GM19395 (cell line): ENCODE measurements around the gene MEX3B.
A peak's percentile ranks its signal among the peaks of the same experiment; 100 is the strongest.
"Not testable (repeated sequence)": the region's sequence is repeated elsewhere in the genome, so short reads cannot be mapped to it uniquely, and the experiment has no call there.

ENCODE experiments used
- ATAC-seq: cut with Tn5 transposase; IDR thresholded peaks from one replicate; pipeline ENCODE4 v1.9.1; 2021; ENCODE audit warnings: mild to moderate bottlenecking, moderate library complexity; ENCODE audit not compliant: unreplicated experiment

Gene MEX3B

GRCh38 chr15:82051664-82052063 is 5.8 kb upstream of the MEX3B start:
- ATAC-seq, result no peak

DNA sequence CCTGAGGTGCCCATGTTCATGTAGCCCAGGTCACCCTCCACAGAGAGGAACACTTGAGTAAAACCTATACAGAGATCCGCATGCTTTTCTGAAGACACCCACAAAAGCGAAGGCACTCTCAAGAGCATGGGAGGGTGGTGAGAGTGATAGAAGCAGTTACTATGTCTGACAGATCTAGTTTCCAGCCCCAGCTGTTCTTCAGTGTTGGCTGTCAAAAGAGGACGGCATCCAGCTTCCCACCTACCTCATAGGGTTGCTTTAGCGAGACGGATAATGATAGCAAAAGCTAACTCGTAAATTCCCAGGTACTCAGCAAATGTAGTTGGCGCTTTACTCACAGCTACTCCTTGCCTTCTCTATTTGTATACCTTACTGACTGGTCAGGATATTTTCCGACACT is 3.0 kb upstream of the MEX3B start:
- no peak for ATAC-seq

- no peak for ATAC-seq
These were observed 1.9 kb upstream of the MEX3B start for GRCh38 chr15:82047453-82048400.

- peak; percentile 61 for ATAC-seq
These were observed 1.0 kb upstream of the MEX3B start for GRCh38 chr15:82046666-82047452.

DNA sequence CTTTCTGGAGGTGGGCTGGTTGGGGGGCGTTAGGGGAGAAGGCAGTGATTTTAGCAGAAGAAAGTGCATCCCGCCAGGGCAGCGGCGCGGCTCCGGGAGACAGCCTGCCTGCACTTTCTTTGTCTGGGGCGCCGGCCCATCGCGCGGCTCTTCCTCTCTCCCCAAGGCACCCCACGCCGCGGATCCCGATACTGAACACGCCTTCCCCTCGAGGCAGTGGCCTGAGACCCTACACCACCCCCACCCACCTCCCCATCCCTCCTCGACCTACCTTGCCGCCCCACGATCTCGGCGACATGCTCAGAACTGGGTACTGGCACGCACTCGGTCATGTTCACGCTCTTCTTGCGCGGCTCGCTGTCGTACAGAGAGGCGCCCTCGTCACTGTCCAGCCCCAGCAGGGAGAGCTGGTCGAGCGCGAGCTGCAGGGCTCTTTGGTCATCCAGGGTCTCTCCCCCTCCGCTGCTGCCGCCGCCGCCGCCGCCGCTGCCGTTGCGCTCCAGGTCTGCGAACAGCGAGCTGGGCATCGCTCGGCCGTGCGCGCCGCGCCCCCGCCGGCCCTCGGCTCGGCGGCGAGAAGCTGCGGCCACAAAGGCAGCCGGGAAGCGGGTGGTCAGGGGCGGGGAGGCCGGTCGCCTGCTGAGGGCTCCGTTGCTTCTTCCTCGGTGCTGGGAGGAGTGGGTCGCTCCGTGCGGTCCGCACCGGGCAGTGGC is 483 bp downstream of the MEX3B start:
- ATAC-seq, result peak; percentile 16

DNA sequence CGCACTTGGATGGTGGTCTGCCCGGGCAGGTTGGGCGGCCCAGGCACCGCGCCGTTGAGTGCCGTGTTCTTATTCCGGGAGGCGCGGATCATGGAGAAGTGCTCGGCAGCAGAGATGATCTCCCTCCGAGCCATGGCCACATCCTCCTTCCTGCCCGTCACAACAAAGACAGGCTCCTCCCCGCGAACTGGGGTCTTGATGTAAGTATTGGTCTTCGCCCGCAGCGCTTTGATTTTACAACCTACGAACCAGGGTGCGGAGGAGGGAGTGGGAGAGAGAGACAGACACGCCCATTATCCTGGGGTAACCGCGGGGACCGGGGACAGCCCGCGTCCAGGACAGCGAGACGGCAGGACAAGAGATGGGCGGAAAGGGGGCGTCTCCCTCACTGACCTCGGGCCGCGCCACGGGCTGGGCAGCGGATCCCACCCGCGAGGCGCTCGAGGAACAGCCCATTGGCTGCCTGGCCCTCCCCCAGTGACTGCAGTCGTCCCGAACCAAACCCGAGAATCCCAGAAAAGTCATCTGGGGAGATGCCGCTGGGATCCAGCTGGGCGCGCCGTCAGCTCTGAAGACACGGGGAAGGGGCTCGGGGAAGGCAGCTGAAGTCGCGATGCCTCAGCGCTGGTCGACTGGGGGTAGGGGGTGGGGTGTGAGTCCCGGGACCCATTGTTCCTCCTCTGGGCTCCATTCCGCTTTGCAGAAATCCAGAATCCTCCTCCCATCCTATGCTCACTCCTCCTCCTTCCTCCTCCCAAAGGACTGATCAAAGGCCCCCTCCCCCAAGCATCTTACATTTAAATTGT is 1.2 kb downstream of the MEX3B start:
- ATAC-seq, result no peak

GRCh38 chr15:82043796-82044372 is 1.9 kb downstream of the MEX3B start:
- no peak for ATAC-seq

DNA sequence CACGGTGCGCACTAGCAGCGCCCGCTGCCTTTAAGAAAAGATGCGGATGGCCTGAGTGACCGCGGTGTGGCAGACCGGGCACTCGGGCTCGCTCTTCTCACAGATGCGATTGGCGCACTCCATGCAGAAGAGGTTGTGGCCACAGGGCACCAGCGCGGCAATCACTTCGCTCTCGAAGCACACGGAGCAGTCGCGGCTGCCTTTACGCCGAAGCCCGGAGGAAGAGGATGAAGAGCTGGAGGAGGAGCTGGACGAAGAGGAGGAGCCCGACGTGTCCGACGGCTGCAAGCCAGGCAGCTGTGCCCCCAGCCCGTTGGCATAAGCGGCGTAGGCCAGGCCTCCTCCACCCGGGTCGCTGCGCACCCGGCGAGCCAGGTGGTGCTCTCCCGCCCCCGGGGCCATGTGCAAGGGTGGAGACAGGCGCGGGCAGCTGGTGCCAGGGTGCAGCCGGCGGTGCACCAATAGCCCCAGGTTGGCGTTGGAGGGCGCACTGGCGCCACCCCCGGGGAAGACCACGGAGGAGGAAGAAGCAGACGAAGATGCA is 2.6 kb downstream of the MEX3B start:
- ATAC-seq, result no peak

- ATAC-seq, result no peak
These were observed 5.0 kb downstream of the MEX3B start for GRCh38 chr15:82040862-82041261.

- ATAC-seq, result no peak
These were observed 5.4 kb downstream of the MEX3B start for GRCh38 chr15:82040390-82040789.

DNA sequence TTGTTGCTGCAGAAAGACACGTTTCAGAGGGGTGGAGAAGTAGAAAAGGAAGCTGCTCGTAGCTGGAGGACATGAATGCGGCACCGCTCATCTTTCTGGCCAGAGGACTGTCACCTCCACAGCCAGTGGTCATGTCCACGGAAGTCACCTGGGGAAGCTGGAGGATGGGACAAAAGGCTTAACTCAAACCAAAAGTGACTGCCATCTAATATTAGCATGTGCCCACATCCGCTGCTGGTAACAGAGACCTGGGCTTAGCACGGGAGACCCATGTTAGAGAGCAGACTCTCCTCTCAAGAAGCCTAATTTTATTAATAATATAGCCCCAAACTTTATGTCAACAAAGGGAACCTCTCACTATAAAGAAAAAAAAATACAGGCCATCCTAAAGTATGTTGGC is 5.9 kb downstream of the MEX3B start:
- no peak for ATAC-seq

DNA sequence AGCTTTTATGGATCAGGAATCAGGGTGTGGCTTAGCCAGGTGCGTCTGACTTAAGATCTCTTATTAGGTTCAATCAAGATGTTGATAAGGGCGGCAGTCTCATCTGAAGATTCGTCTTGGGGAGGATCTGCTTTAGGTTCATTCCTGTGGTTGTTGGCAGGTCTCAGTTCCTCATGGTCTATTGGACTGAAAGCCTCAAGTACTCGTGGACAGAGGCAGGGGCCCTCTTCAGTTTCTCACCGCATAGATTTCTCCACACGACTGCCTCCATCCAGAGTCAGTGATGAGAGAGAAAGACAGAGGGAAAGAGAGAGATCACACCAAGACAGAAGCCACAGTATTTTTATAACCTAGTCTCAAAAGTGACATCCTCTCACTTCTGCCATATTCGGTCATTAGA is 9.4 kb downstream of the MEX3B start:
- no peak for ATAC-seq

GRCh38 chr15:82031871-82032270 is 13.9 kb downstream of the MEX3B start:
- no peak for ATAC-seq

DNA sequence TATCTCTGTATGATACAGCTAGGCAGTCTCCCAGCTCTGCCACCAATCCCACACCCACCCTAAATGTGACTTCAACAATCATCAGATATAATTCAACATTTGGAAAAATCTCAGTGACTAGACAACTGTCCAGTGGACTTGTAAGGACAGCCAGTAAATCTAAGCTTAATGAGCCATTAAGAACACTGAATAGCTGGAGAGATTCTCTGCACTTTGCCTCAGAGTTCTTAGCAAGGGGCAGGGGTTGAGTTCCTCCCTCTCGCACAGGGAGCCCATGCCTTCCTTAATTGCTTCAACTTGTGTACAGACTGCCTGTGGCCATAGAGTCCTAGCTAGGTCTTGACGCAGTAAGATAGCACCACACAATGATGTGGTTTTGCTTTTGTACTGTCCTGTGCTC is 15.6 kb downstream of the MEX3B start:
- ATAC-seq, result no peak

GRCh38 chr15:82028163-82028562 is 17.7 kb downstream of the MEX3B start:
- not testable (repeated sequence) for ATAC-seq

- no peak for ATAC-seq
These were observed 23.8 kb downstream of the MEX3B start for GRCh38 chr15:82021992-82022391.

GRCh38 chr15:82020625-82021394 is 25.0 kb downstream of the MEX3B start:
- ATAC-seq, result no peak

GRCh38 chr15:82018201-82018600 is 27.6 kb downstream of the MEX3B start:
- no peak for ATAC-seq

- ATAC-seq, result no peak
These were observed 28.2 kb downstream of the MEX3B start for GRCh38 chr15:82017656-82018055.
